ENCODE data around the gene IL3.

The IL3 gene

GRCh38 chr5:132083071-132083678 lies 22.7 kb downstream of the IL3 start:
- Mint-ChIP-seq H3K4me1 (peaks cover 25% of the 10 kb centered on the region), H3K27me3 (no peaks in the 10 kb centered on the region), H3K9me3 (no peaks in the 10 kb centered on the region), H3K27ac (ENCODE audit: low read depth) (peak overlapping the region; percentile 6), H3K36me3 (ENCODE audit: insufficient read depth) (peaks cover 5% of the 10 kb centered on the region), H3K4me3 (no peak overlapping the region)
- DNase-seq (ENCODE audit: low spot score in 2 of 2) (no peak), ATAC-seq (replicated peaks; ENCODE audit: extremely low read depth, poor library complexity, severe bottlenecking) (no peak)

- H3K36me3 Mint-ChIP-seq (ENCODE audit: insufficient read depth), result peaks cover 2% of the 10 kb centered on the region
- no peak overlapping the region for H3K4me3 Mint-ChIP-seq
- no peak overlapping the region for H3K27ac Mint-ChIP-seq (ENCODE audit: low read depth)
- H3K9me3 Mint-ChIP-seq, result no peaks in the 10 kb centered on the region
- DNase-seq (ENCODE audit: low spot score in 2 of 2), result no peak
- no peaks in the 10 kb centered on the region for H3K27me3 Mint-ChIP-seq
- ATAC-seq (replicated peaks; ENCODE audit: extremely low read depth, poor library complexity, severe bottlenecking), result no peak
- H3K4me1 Mint-ChIP-seq, result peaks cover 30% of the 10 kb centered on the region
Measured at GRCh38 chr5:132085686-132086085, 25.2 kb downstream of the IL3 start.

- Mint-ChIP-seq H3K4me1 (peaks cover 30% of the 10 kb centered on the region), H3K4me3 (no peak overlapping the region), H3K36me3 (ENCODE audit: insufficient read depth) (peaks cover 2% of the 10 kb centered on the region), H3K27ac (ENCODE audit: low read depth) (no peak overlapping the region), H3K27me3 (no peaks in the 10 kb centered on the region), H3K9me3 (no peaks in the 10 kb centered on the region)
- ATAC-seq (replicated peaks; ENCODE audit: extremely low read depth, poor library complexity, severe bottlenecking) (no peak), DNase-seq (ENCODE audit: low spot score in 2 of 2) (no peak)
Measured at GRCh38 chr5:132086277-132086794, 25.9 kb downstream of the IL3 start.

GRCh38 chr5:132087176-132087575 lies 26.7 kb downstream of the IL3 start:
- no peak overlapping the region for H3K4me3 Mint-ChIP-seq

GRCh38 chr5:132087661-132088060 lies 27.2 kb downstream of the IL3 start:
- H3K27me3 Mint-ChIP-seq, result no peaks in the 10 kb centered on the region

More at GRCh38 chr5:132087176-132087575, 26.7 kb downstream of the IL3 start:
- H3K27ac Mint-ChIP-seq (ENCODE audit: low read depth), result no peak overlapping the region
- H3K27me3 Mint-ChIP-seq, result no peaks in the 10 kb centered on the region
- DNase-seq (ENCODE audit: low spot score in 2 of 2) (no peak), ATAC-seq (replicated peaks; ENCODE audit: extremely low read depth, poor library complexity, severe bottlenecking) (no peak)
- no peaks in the 10 kb centered on the region for H3K9me3 Mint-ChIP-seq
- H3K4me1 Mint-ChIP-seq, result peaks cover 30% of the 10 kb centered on the region
- peaks cover 2% of the 10 kb centered on the region for H3K36me3 Mint-ChIP-seq (ENCODE audit: insufficient read depth)

GRCh38 chr5:132089363-132089762 lies 28.9 kb downstream of the IL3 start:
- Mint-ChIP-seq H3K27ac (ENCODE audit: low read depth) (no peak overlapping the region), H3K36me3 (ENCODE audit: insufficient read depth) (peaks cover 2% of the 10 kb centered on the region), H3K4me3 (no peak overlapping the region), H3K27me3 (no peaks in the 10 kb centered on the region), H3K9me3 (no peaks in the 10 kb centered on the region), H3K4me1 (peaks cover 33% of the 10 kb centered on the region)
- ATAC-seq (replicated peaks; ENCODE audit: extremely low read depth, poor library complexity, severe bottlenecking) (no peak), DNase-seq (ENCODE audit: low spot score in 2 of 2) (no peak)

More at GRCh38 chr5:132087661-132088060, 27.2 kb downstream of the IL3 start:
- peaks cover 30% of the 10 kb centered on the region for H3K4me1 Mint-ChIP-seq
- no peak overlapping the region for H3K4me3 Mint-ChIP-seq
- no peak overlapping the region for H3K27ac Mint-ChIP-seq (ENCODE audit: low read depth)
- H3K36me3 Mint-ChIP-seq (ENCODE audit: insufficient read depth), result peaks cover 2% of the 10 kb centered on the region
- no peak for ATAC-seq (replicated peaks; ENCODE audit: extremely low read depth, poor library complexity, severe bottlenecking)
- DNase-seq (ENCODE audit: low spot score in 2 of 2), result no peak
- no peaks in the 10 kb centered on the region for H3K9me3 Mint-ChIP-seq

- Mint-ChIP-seq H3K4me3 (no peak overlapping the region), H3K27me3 (no peaks in the 10 kb centered on the region), H3K36me3 (ENCODE audit: insufficient read depth) (peaks cover 2% of the 10 kb centered on the region), H3K9me3 (no peaks in the 10 kb centered on the region), H3K27ac (ENCODE audit: low read depth) (no peak overlapping the region), H3K4me1 (peaks cover 35% of the 10 kb centered on the region)
- ATAC-seq (replicated peaks; ENCODE audit: extremely low read depth, poor library complexity, severe bottlenecking) (no peak), DNase-seq (ENCODE audit: low spot score in 2 of 2) (no peak)
Measured at GRCh38 chr5:132090107-132090506, 29.7 kb downstream of the IL3 start.

- H3K4me1 Mint-ChIP-seq, result peaks cover 49% of the 10 kb centered on the region
- no peak for ATAC-seq (replicated peaks; ENCODE audit: extremely low read depth, poor library complexity, severe bottlenecking)
- no peak overlapping the region for H3K27ac Mint-ChIP-seq (ENCODE audit: low read depth)
Measured at GRCh38 chr5:132093271-132093670, 32.8 kb downstream of the IL3 start.

GRCh38 chr5:132094393-132095076 lies 34.1 kb downstream of the IL3 start:
- Mint-ChIP-seq H3K27ac (ENCODE audit: low read depth) (peak overlapping the region; percentile 85), H3K4me1 (peaks cover 54% of the 10 kb centered on the region)

More at GRCh38 chr5:132093271-132093670, 32.8 kb downstream of the IL3 start:
- H3K36me3 Mint-ChIP-seq (ENCODE audit: insufficient read depth), result no peaks in the 10 kb centered on the region
- no peaks in the 10 kb centered on the region for H3K27me3 Mint-ChIP-seq
- no peak for DNase-seq (ENCODE audit: low spot score in 2 of 2)
- no peak overlapping the region for H3K4me3 Mint-ChIP-seq
- no peaks in the 10 kb centered on the region for H3K9me3 Mint-ChIP-seq

GRCh38 chr5:132095077-132095410 lies 34.6 kb downstream of the IL3 start:
- H3K4me3 Mint-ChIP-seq, result no peak overlapping the region
- no peaks in the 10 kb centered on the region for H3K9me3 Mint-ChIP-seq
- H3K27ac Mint-ChIP-seq (ENCODE audit: low read depth), result peak overlapping the region; percentile 85
- H3K27me3 Mint-ChIP-seq, result no peaks in the 10 kb centered on the region
- ATAC-seq (replicated peaks; ENCODE audit: extremely low read depth, poor library complexity, severe bottlenecking) (no peak), DNase-seq (ENCODE audit: low spot score in 2 of 2) (no peak)
- H3K36me3 Mint-ChIP-seq (ENCODE audit: insufficient read depth), result peaks cover 2% of the 10 kb centered on the region
- H3K4me1 Mint-ChIP-seq, result peaks cover 57% of the 10 kb centered on the region

More at GRCh38 chr5:132094393-132095076, 34.1 kb downstream of the IL3 start:
- ATAC-seq (replicated peaks; ENCODE audit: extremely low read depth, poor library complexity, severe bottlenecking), result no peak
- no peak overlapping the region for H3K4me3 Mint-ChIP-seq
- no peaks in the 10 kb centered on the region for H3K27me3 Mint-ChIP-seq
- no peak for DNase-seq (ENCODE audit: low spot score in 2 of 2)
- H3K9me3 Mint-ChIP-seq, result no peaks in the 10 kb centered on the region
- peaks cover 2% of the 10 kb centered on the region for H3K36me3 Mint-ChIP-seq (ENCODE audit: insufficient read depth)

GRCh38 chr5:132095424-132095972 lies 35.0 kb downstream of the IL3 start:
- ATAC-seq (replicated peaks; ENCODE audit: extremely low read depth, poor library complexity, severe bottlenecking) (no peak), DNase-seq (ENCODE audit: low spot score in 2 of 2) (no peak)
- Mint-ChIP-seq H3K4me1 (peaks cover 56% of the 10 kb centered on the region), H3K27ac (ENCODE audit: low read depth) (peak overlapping the region; percentile 85), H3K36me3 (ENCODE audit: insufficient read depth) (peaks cover 2% of the 10 kb centered on the region), H3K9me3 (no peaks in the 10 kb centered on the region), H3K27me3 (no peaks in the 10 kb centered on the region), H3K4me3 (no peak overlapping the region)

- Mint-ChIP-seq H3K9me3 (no peaks in the 10 kb centered on the region), H3K27me3 (no peaks in the 10 kb centered on the region), H3K4me1 (peaks cover 67% of the 10 kb centered on the region), H3K27ac (ENCODE audit: low read depth) (no peak overlapping the region), H3K4me3 (no peak overlapping the region), H3K36me3 (ENCODE audit: insufficient read depth) (peaks cover 2% of the 10 kb centered on the region)
- ATAC-seq (replicated peaks; ENCODE audit: extremely low read depth, poor library complexity, severe bottlenecking) (no peak), DNase-seq (ENCODE audit: low spot score in 2 of 2) (no peak)
Measured at GRCh38 chr5:132096904-132097303, 36.4 kb downstream of the IL3 start.

GRCh38 chr5:132098151-132098594 lies 37.7 kb downstream of the IL3 start:
- H3K36me3 Mint-ChIP-seq (ENCODE audit: insufficient read depth), result peaks cover 2% of the 10 kb centered on the region
- no peaks in the 10 kb centered on the region for H3K27me3 Mint-ChIP-seq
- no peak overlapping the region for H3K27ac Mint-ChIP-seq (ENCODE audit: low read depth)
- H3K9me3 Mint-ChIP-seq, result no peaks in the 10 kb centered on the region
- peaks cover 79% of the 10 kb centered on the region for H3K4me1 Mint-ChIP-seq
- ATAC-seq (replicated peaks; ENCODE audit: extremely low read depth, poor library complexity, severe bottlenecking), result no peak
- no peak for DNase-seq (ENCODE audit: low spot score in 2 of 2)
- H3K4me3 Mint-ChIP-seq, result no peak overlapping the region
